ENCODE measurements around the gene PAPSS1. TPM values are rescaled to one million over a fixed set of nuclear protein-coding genes. Genes with fewer than 3 reads are reported as not detected.

PAPSS1 gene
- total and polyA plus RNA-seq, 2 of the 8 experiments (the other 6 are each of a cell fraction or from before 2014, with no cell fraction given), result 79.2 to 98.5 TPM

DNA sequence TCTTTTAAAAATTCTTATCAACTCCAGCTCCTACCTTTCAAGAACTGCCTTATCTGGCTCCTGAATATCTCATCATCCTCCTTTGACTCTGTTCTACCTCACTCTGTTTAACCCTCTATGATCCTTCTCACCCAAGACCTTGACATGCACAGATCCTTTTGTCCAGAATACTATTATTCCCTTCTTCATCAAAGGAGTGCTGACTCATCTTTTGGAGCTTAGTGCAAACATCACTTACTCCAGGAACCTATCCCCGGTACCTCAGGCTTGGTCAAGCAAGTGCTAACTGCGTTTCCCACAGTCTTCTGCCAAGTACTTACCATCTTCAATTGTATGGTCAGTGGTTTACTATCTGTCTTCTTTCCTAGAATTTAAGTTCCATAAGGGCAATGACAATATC lies 96.0 kb downstream of the PAPSS1 start:
- H4K5ac ChIP-seq (ENCODE audit: insufficient read length, low read depth, low read length), result no peak overlapping the region
- H3K27ac ChIP-seq (ENCODE audit: low read depth, low read length), result no peak overlapping the region
- H3K56ac ChIP-seq (replicated peaks; ENCODE audit: insufficient read length, low read depth, low read length), result no peak overlapping the region
- no peak overlapping the region for H2AFZ ChIP-seq (ENCODE audit: low read length)
- no peak overlapping the region for H4K91ac ChIP-seq (replicated peaks; ENCODE audit: insufficient read length, low read length)
- H3K36me3 ChIP-seq (ENCODE audit: control insufficient read depth in 2 of 4, insufficient read depth in 4 of 4, low read length in 3 of 4), result peaks cover 0 to 8% (median 4%) of the 10 kb centered on the region in 4 experiments; a peak in 3 of 8 replicates
- H3K4me1 ChIP-seq (replicated peaks in 1 of 4; ENCODE audit: control insufficient read depth in 3 of 4, insufficient read depth in 4 of 4, low read length in 3 of 4), result no peaks in the 10 kb centered on the region
- no peak overlapping the region for H2BK120ac ChIP-seq (replicated peaks; ENCODE audit: low read depth, low read length)
- H3K9me3 ChIP-seq (ENCODE audit: insufficient read depth in 2 of 2, low read depth in 1 of 2, low read length in 1 of 2), result 0 out of 4 replicates have a peak, but pooled peaks cover 0 to 2% of the 10 kb centered on the region in 2 experiments
- no peak overlapping the region for H2BK20ac ChIP-seq (ENCODE audit: low read length)
- H4K20me1 ChIP-seq (replicated peaks in 1 of 2; ENCODE audit: control insufficient read depth in 1 of 2, insufficient read depth in 2 of 2, low read length in 2 of 2), result no peaks in the 10 kb centered on the region
- no peak overlapping the region for H2BK12ac ChIP-seq (ENCODE audit: low read depth, low read length)
- FAIRE-seq (no peak), DNase-seq (ENCODE audit: low read depth in 1 of 2, low spot score in 2 of 2) (no peak)
- no peak for TF ChIP-seq GABPA (IDR thresholded peaks at IDR 0.05; ENCODE audit: borderline replicate concordance, insufficient read depth, low read length)
- no peak for TF ChIP-seq EP300 (IDR thresholded peaks at IDR 0.05; ENCODE audit: borderline replicate concordance in 1 of 2, low read depth in 2 of 2, low read length in 2 of 2)
- no peak for TF ChIP-seq MAFK (IDR thresholded peaks at IDR 0.05; ENCODE audit: low read depth, low read length)
- no peak for TF ChIP-seq POLR2AphosphoS5 (IDR thresholded peaks at IDR 0.05; ENCODE audit: low read depth, low read length)
- TF ChIP-seq TBP (IDR thresholded peaks at IDR 0.05; ENCODE audit: low read depth, low read length), result no peak
- 92% methylated on average over 2 of the region's 2 CpGs; no CpG with 5 or more reads in 1 of the 2 experiments for WGBS, 2 experiments (ENCODE audit: extremely low coverage in 1 of 2, insufficient coverage in 1 of 2, insufficient read length in 1 of 2, insufficient replicate concordance in 2 of 2, low coverage in 1 of 2, low lambda C conversion rate in 2 of 2, missing lambda C conversion rate in 1 of 2)
- H2BK5ac ChIP-seq (ENCODE audit: low read depth, low read length), result no peak overlapping the region
- H3K4ac ChIP-seq (replicated peaks; ENCODE audit: insufficient read length, low read depth, low read length), result no peak overlapping the region
- no peak overlapping the region for H4K8ac ChIP-seq (ENCODE audit: extremely low read depth, insufficient read depth, low read length)
- no peak overlapping the region for H3K4me3 ChIP-seq (ENCODE audit: extremely low read depth in 1 of 4, insufficient read depth in 2 of 4, low read depth in 3 of 4, low read length in 4 of 4)
- ChIA-PET POLR2A (ENCODE audit: partially characterized antibody) (no interaction called here), CTCF (ENCODE audit: partially characterized antibody) (interaction anchor here (0.6 kb wide), 1 partner anchor 946 kb away, joined by 5 read pairs; no protein-coding TSS in a partner anchor)
- H3K14ac ChIP-seq (ENCODE audit: insufficient read length), result no peak overlapping the region
- no peaks in the 10 kb centered on the region for H3K27me3 ChIP-seq (replicated peaks in 1 of 4; ENCODE audit: control insufficient read depth in 3 of 4, extremely low read depth in 1 of 4, insufficient read depth in 3 of 4, low read length in 3 of 4)
- H2AK5ac ChIP-seq (ENCODE audit: low read depth, low read length), result no peak overlapping the region
- no peaks in the 10 kb centered on the region for H3K23me2 ChIP-seq (ENCODE audit: low read depth, low read length)
- no peaks in the 10 kb centered on the region; the same call in 1 of the 2 replicates for H3K79me1 ChIP-seq (ENCODE audit: low read depth, low read length)
- no peak overlapping the region for H3K18ac ChIP-seq (ENCODE audit: extremely low read depth, low read length)
- no peaks in the 10 kb centered on the region for H3K79me2 ChIP-seq (ENCODE audit: control insufficient read depth in 1 of 2, insufficient read depth in 2 of 2, low read length in 2 of 2)
- H2BK15ac ChIP-seq (ENCODE audit: low read length), result no peak overlapping the region
- no peak overlapping the region for H3K9ac ChIP-seq (replicated peaks in 1 of 4; ENCODE audit: extremely low read depth in 1 of 4, low read depth in 3 of 4, low read length in 3 of 4)
- H3K23ac ChIP-seq (ENCODE audit: insufficient read length), result no peak overlapping the region
- no peak overlapping the region for H3K4me2 ChIP-seq (ENCODE audit: insufficient read depth in 1 of 2, low read depth in 2 of 2, low read length in 2 of 2)

All from H1 (cell line).